Inflammatory macrophage treated with lipopolysaccharide for 1 hour (primary cell): ENCODE results near the gene SSTR4.
A peak's percentile ranks its signal among the peaks of the same experiment; 100 is the strongest.
"Not testable (repeated sequence)": the region's sequence is repeated elsewhere in the genome, so short reads cannot be mapped to it uniquely, and the experiment has no call there.

Source experiments
- DNase-seq, 2 donors: peaks; one replicate each; pipeline ENCODE4 v3.0.0-alpha.2; 2020 to 2022

Gene SSTR4, protein sequence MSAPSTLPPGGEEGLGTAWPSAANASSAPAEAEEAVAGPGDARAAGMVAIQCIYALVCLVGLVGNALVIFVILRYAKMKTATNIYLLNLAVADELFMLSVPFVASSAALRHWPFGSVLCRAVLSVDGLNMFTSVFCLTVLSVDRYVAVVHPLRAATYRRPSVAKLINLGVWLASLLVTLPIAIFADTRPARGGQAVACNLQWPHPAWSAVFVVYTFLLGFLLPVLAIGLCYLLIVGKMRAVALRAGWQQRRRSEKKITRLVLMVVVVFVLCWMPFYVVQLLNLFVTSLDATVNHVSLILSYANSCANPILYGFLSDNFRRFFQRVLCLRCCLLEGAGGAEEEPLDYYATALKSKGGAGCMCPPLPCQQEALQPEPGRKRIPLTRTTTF

DNA sequence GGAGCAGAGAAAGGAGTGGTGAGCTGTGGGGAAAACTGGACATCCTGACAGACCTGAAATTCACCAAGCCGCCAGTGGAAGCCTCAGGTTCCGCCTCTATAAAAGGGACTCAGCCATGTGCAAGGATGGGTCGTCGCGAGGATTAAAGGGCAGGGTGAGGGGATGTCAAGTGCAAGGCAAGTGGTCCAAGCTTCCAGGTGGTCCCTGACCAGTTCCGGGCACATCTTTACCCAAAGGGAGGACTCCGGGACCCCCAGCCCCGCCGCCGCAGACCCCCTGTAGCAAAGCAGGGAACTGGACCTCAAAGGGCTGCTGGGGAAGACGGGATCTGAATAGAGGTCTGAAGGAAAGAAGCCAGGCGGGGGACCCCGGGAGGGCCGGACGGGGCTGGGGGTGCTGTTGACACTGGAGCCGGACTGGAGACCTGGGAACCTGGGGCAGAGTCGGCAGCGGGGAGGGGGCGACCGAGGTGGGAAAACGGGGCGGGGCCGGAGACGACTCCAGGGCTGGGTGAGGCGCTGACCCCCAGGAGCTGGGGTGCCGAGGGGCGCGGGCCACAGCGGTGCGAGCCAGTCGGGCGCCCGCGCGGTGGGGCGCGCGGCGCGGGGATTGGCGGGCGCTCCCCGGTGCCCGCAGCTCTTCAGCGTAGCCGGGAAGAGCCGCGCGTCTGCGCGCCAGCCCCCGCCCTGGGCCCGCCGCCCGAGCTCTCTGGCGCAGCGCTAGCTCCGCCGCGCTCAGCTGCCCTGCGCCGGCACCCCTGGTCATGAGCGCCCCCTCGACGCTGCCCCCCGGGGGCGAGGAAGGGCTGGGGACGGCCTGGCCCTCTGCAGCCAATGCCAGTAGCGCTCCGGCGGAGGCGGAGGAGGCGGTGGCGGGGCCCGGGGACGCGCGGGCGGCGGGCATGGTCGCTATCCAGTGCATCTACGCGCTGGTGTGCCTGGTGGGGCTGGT is at the start of gene SSTR4:
Gene SSTR4, plus strand, starts transcription at position 592 of the 951 bp plus-strand sequence. Its CDS starts 172 bp downstream, at position 764.
- DNase-seq: no peak

DNA sequence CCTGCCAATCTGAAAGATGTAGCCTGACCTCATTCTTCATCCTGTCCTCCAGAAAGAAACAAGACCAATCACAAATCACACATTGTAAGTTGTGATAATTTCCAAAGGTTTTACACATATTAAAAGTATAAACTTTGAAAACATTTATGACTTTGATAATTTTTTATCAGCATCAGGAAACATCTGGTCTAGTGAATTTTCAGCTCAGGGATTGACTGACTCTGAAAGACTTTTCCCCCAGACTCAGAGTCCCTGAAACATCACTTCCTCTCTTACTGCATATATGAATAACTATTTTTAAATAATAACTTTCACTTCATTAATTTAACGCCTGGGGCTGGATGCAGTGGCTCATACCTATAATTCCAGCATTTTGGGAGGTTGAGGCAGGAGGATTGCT is 48.5 kb upstream of the SSTR4 start:
- DNase-seq: no peak

DNA sequence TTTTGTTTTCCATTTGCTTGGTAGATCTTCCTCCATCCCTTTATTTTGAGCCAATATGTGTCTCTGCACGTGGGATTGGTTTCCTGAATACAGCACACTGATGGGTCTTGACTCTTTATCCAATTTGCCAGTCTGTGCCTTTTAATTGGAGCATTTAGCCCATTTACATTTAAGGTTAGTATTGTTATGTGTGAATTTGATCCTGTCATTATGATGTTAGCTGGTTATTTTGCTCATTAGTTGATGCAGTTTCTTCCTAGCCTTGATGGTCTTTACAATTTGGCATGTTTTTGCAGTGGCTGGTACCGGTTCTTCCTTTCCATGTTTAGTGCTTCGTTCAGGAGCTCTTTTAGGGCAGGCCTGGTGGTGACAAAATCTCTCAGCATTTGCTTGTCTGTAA is 43.7 kb upstream of the SSTR4 start:
- DNase-seq: not testable (repeated sequence)

DNA sequence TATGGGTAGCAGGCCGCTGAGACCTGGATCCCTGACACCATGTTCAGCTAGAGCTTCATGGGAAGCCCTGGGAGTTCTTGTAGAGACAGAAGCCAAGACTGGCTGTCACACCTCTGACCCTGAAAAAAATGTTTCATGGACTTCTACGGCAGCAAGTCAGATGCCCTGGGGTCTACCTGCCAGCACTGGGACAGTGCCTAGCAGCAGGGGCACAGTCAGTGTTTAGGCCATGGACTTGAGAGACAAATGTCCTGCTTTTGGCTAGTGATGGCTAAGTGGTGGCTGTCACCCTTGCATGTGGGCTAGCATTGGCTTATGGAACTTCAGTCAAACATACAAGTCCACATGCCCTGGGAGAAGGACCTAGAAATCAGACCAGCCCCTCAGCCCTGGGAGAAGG is 41.3 kb upstream of the SSTR4 start:
- DNase-seq: no peak

DNA sequence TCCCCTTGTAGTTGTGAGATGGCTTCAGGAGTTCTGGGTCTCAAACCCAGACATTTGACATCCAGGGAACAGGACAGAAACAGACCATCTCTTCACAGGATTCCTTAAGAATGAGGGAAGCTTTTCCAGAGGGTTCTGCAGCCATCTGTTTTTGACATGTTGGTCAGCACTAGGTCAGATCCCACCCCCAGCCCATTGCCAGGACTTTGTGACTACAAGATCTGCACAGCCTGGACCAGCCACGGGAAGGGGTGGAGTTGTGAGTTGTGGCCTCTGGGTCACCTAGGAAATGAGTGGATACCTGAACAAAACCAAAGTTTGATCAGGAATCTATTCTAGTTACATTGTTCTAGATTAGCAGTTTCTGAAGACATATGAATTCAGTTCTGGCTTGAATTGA is 39.2 kb upstream of the SSTR4 start:
- DNase-seq: no peak

DNA sequence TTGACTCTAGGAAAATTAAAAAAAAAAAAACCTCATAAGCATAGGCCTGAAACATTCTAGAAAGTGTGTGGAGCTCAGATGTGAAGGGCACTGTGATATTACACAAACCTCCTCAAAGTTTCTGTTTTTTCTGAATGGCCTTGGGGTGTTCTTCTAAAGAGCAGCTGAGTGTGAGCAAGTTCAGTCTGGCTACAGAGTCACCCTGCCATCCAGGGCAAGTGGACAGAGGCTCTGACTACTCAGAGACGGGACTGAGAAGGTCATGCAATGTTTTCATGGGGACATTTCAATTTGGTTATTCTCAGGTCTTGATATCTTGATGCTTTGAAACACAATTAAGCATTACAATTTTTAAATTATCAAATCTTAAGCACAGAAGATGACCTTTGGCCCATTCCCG is 36.6 kb upstream of the SSTR4 start:
- DNase-seq: no peak

DNA sequence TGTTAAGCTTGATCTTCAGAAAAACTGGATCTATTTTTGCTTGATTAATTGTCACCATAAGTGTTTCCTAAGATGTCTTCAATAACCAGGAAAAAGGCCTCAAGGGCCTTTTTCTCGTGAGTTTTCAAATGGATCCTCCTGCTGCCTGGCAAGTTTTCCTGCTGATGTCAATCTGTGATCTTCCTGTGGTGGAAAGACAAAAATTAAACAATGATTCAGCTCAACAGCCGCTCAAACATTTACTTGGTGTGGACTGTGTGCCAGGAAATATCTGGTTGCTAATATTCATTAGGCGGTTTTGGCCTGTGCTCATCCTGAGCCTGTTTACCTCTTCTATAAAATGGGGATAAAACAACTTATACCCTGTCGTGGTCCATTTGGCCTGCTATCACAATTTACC is 35.4 kb upstream of the SSTR4 start:
- DNase-seq: no peak

DNA sequence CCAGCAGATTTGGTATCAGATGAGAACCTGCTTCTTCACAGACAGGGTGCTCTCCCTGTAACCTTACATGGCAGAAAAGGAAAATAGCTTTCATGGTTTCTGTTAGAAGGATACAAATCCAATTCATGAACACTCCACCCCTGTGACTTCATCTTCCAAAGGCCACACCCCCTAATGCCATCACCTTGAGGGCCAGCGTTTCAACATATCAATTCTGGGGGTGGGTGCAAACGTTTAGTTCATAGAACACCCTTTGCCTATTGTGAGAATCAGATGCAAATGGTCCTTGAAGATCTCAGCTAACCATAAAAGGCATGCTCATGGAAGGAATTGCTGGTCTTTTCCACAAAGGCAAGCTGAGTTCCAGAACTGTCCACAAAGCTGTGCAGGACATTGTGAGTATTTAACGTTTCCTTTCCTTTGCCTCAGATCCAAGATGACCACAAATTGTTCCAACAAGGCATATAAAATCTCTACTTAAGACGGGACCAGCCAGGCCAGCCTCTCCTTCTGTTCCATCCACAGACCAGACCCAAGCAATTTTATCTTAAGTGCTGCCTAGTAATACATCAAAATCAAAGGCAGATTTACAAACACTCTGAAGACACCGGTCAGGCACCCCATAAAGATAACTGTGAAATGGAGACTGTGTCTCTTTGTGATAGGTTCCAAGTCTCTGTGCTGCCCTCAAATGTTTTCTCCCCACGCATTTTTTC is 34.7 kb upstream of the SSTR4 start:
- DNase-seq: no peak

DNA sequence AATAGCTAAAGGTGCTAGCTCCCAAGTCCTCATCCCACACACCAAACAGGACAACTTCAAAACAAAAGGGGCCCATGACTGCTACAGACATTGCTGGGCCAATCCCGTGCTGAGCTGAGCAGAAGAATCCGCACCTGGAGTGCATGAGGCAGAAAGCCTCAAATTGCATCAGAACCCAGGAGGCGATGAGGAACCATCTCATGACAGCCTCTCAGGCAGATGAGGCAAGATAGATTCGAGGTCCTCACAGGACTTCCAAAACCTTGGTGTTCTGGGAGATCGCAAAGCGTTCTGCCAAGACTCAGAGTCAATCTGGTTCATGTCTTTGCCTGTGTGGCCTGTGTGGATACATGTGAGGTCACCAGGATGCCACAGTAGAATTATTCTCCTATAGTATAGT is 32.8 kb upstream of the SSTR4 start:
- DNase-seq: peak; percentile 57 to 81

DNA sequence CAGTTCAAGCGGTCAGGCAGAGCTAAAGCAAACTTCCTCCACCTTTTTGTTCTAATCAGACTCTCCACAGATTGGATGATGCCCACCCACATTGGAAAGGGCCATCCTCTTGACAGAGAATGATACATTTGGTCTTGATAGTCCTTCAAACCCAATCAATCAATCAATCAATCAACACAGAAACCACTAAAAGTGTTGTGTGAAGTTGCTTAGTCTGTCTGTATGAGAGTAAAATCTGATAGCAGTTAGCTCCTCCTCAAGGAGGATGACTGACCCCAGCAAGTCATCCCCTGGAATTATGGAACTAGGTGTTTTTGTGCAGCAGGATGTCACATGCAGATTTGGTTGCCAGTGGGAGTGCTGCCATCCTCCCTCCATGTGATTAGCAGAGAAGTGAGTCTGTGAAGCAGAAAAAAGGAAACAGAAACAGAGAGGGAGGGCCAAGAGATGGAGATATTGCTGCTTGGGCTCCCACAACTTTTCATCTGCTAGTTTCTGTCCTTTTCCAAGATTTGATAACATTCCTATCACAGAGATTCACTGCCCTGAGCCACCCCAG is 32.0 kb upstream of the SSTR4 start:
- peak; percentile 55 to 77 for DNase-seq

DNA sequence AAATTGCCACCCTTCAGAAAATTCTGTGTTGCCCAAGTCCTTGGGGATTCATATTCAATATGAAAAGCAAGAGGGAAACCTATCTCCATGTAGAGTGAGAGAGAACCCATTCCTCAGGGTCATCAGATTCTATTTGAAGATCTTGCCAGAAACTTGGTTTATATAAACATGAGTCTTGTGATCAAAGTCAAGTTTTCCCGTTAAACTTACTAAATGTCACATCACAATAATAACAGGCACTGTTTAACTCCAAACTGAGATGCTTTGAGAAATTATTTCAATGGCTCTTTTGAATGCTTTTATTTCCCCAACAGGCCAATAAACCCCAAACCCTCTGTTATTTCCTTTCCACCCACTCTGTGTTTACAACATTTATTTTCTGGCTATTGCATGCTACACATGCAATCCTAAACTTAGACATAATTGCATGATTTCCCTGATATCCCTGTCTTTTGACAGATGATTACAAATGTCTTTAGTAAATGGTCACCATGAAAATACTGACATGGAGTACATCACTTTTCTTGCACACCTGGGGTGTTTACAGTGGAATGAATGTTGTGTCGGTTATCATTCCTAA is 31.1 kb upstream of the SSTR4 start:
- peak; percentile 68 to 77 for DNase-seq

DNA sequence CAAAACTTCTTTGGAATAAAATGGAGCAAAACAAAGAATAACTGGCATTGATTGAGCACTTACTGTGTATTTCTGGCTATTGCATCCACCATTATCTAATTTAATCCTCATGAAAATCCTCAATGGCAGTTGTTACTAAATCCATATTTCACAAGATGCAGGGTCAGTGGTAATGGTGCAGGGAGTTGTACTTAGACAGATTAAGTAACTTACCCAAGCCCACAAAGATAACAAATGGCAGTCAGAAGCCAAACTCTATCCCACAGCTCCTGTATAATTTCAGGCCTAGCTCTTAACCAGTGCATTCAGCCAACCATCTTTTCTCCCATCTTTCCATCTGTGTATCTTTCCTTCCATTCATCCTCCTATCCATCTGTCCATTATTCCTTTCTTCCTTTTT is 29.3 kb upstream of the SSTR4 start:
- no peak for DNase-seq

DNA sequence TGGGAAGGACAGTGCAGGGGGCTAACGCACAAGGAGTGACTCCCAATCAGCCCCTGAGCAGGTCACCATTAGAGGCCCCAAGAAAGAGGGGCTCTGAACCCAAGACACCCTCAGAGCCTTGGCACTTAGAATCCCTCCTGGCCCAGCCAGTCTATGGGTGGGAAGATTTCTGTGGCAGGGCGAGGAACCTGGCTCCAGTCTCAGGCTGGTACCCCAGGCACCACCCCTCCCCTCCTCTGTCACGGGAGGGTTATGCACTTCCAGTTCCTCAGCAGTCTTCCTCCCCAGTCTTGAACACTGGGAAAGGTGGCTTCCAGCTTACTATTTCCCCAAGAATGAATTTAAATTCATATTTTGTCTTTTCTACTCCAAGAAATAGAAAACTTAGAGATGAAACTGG is 27.6 kb upstream of the SSTR4 start:
- DNase-seq: no peak

DNA sequence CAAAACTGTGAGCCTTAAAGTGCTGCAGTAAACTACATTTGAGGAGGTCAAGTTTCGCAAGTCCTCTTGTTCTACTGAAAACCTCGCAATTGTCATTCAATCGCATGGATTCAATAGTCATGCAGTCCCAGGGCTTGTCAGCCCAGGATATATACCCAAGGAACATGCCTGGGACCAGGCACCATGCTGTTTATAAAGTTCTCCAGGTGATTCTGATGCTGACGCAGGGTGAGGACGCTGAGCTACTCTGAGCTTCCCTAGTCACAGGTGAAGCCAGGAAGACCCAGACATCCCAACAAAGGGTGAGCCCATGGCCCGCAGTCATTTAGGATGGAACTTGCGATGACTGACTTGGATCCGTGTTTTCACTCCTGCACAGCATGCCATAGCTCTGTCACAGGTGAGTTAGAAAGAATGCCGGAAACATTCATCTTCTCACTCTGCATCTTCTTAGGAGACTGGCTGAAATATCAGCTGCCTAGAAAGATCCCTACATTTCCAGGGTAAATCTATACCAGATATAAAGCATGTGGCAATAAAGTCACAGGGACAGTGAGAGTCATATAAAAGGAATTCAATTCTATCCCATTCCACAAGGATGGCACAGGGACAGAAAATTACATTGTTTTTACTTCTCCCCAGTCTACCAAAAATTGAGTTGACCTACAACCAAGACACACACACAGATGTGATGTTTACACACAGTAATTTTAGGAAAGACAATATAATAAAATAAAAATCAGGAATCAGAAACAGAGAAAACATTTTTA is 27.0 kb upstream of the SSTR4 start:
- DNase-seq: no peak

DNA sequence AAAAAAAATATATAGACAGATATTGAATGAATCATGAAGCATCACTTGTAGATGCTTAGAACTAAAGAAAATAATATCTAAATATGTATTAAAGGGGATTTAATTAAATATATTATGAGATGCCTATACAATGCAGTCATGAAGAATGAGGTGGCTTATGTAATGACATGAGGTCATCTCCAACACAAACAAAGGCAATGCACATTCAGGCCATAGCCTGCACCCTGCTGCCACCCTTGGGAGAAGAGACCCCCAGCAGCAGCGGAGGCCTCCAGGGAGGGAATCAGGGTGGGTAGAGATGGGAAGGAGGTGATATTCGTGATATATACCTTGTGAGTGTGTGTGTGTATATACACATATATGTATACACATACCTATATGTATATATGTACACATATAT is 26.4 kb upstream of the SSTR4 start:
- no peak for DNase-seq

DNA sequence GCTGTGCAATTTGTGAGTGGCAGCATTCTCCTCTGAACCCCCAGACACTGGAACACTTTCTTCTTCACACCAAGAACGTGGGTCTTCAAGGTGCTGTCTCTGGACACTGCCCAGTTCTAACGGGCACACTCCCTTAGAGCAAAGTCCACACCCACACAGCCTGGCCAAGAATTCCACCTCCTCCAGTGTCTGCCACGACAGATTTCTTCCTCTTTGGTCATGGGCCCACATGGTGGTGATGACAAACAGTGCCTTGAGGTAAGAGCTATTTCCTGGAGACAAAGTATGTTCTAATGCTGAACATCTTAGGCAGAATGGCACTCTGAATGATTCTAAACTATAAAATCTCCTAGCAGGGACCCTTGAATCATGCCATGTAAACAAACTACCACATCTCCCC is 25.5 kb upstream of the SSTR4 start:
- peak; percentile 74 to 86 for DNase-seq

DNA sequence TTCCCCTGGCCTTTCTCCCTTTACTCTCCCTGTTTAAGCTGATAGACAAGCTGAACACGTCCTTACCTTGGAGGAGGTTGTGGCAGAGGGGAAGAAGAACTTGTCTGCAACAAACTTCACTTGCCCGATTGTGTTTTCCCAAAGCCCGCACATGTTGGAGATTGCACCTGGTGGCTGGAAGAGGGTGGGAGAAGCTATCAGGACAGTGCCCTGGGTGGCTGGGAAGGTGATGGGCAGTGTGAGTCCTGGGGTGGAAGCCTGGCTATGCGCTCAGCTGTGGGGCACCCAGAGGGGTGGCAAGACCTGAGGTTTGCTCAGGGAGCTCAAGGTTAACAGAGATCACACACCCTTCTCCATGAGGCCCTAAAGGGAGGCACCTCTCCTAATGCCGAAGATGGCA is 25.0 kb upstream of the SSTR4 start:
- no peak for DNase-seq

DNA sequence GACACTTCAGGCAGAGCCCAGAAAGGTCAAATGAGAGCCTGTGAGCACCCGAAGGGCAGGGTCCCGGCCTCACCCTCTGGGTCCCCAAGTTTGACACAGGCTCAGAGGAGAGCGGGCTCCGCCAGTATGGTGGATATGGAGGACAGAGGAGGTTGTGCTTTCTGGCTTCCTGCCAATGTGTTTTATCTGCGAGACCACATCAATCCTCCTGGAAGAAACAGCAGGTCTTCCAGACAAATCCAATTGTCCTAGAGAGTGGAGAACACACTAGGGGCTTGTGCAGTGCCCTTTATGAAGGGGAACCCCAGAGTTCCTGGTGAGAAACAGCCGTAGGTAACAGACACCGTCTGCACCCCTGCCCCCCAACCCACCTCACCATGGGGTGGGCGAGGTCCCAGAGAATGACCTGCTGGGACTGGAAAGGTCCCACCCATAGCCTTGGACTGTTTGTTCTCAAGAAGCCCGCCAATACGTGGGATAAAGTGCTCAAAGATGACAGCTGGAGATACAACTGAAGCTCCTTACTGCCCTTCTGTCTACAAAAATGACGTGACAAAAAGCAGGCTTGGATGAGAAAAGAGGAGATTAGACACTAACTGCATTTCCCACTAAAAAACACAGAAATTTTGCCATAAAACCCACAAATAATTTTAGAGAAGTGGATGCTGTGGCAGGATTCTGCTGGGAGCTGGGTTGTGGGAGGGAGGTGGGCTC is 23.9 kb upstream of the SSTR4 start:
- DNase-seq: no peak

DNA sequence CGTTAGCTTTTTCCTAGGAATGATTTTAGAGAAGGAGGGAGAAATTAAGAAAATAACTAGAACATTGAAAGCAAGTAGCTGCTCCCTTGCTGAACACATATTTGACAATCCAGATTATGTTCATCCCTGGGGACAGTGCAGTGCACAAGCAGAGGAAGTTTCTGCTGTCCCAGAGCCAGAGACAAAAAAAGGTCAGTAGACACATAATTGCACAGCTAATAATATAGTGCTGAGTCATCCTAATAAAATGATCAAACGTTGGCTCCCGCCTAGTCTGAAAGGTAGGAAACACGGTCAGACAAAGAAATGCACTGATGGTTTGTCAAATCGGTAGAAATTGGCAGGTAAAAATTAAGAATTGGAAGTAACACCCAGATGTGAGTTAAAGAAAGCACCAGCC is 21.7 kb upstream of the SSTR4 start:
- DNase-seq: no peak

DNA sequence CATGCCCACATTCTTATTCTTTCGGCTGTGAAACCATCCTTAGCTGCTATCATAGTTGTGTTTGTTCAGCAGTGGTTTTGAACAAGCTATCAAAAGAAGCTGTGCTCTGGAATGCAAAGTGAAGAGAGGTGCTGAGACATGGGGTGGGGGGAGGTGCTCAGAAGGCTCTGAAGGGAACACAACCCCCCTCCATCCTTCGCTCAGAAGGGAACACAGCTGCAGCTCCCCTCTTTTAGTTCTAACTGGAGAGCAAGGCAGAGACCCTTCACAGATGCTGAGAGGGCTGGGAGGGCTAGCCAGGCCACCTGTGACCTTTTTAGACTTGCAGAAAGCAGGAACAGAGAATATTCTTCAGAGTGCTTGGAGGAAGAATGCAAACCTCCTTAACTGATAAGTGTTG is 17.6 kb upstream of the SSTR4 start:
- no peak for DNase-seq

DNA sequence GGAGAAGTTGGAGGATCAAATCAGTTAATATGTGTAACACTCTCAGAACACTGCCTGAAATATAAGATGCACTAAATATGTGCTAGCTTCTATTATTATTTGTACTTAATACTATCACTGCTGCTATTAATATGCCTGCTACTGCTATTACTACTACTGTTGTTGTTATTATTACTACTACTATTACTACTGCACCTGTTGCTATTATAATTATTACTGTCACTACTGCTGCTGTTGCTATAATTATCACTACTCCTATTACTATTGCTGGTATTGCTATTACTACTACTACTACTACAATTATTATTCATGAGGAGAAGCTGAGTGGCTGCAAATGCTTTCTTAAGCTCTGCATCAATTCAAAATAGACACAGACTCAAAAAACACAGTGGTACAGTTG is 16.7 kb upstream of the SSTR4 start:
- no peak for DNase-seq
